Body of pancreas (tissue), 4 donors: ENCODE results near the gene EP400.

Experiments
- POLR2A ChIP-seq, 3 donors: fragments of 450-650 bp; IDR thresholded peaks; one replicate each; pipeline ENCODE4 v1.6.1; 2016; ENCODE audit warnings: antibody characterized with exemption in 3 of 3, mild to moderate bottlenecking in 2 of 3
- TF ChIP-seq, protein P1 (sequence below), 7 experiments: fragments of 450-650 bp in 4 of 7; fragments of 200-600 bp in 3 of 7; sonication (generic) in 3 of 7; IDR thresholded peaks; one replicate each; pipeline ENCODE4 v1.5.1; 2016 to 2019; ENCODE audit warnings: antibody characterized with exemption in 7 of 7

DNA sequence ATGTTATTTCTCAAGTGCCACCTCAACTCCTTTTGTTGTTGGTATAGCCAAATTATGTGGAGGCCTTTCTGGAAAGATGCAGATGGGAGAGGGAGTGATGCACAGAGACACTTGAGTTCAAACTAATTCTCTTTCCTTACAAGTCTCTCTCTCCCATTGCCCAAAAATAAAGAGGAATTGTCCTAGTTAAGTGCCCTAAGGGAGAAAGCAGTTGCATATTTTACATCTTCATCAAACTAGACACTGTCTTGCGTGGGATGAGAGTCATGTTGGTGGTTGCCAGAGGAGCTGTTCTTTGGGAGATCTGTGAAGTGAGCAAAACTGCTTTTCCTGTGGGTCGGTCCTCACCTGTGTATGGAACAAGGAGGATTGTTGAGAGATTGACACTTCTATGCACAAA is 72.2 kb downstream of the EP400 start:
- no peak for TF ChIP-seq POLR2A (IDR thresholded peaks at IDR 0.05)
- TF ChIP-seq, protein P1, sequence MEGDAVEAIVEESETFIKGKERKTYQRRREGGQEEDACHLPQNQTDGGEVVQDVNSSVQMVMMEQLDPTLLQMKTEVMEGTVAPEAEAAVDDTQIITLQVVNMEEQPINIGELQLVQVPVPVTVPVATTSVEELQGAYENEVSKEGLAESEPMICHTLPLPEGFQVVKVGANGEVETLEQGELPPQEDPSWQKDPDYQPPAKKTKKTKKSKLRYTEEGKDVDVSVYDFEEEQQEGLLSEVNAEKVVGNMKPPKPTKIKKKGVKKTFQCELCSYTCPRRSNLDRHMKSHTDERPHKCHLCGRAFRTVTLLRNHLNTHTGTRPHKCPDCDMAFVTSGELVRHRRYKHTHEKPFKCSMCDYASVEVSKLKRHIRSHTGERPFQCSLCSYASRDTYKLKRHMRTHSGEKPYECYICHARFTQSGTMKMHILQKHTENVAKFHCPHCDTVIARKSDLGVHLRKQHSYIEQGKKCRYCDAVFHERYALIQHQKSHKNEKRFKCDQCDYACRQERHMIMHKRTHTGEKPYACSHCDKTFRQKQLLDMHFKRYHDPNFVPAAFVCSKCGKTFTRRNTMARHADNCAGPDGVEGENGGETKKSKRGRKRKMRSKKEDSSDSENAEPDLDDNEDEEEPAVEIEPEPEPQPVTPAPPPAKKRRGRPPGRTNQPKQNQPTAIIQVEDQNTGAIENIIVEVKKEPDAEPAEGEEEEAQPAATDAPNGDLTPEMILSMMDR (IDR thresholded peaks at IDR 0.05) = no peak
